ENCODE data around the gene GRK2.
"Not testable (repeated sequence)": the region's sequence is repeated elsewhere in the genome, so short reads cannot be mapped to it uniquely, and the experiment has no call there.

Gene GRK2

GRCh38 chr11:67312187-67313021 is 46.1 kb downstream of the GRK2 start:
- DNase-seq (ENCODE audit: low read depth), result no peak

GRCh38 chr11:67313125-67313890 is 47.0 kb downstream of the GRK2 start:
- DNase-seq (ENCODE audit: low read depth), result no peak

GRCh38 chr11:67314218-67314617 is 47.9 kb downstream of the GRK2 start:
- DNase-seq (ENCODE audit: low read depth), result no peak

GRCh38 chr11:67315325-67315909 is 49.1 kb downstream of the GRK2 start:
- DNase-seq (ENCODE audit: low read depth), result no peak

- no peak for DNase-seq (ENCODE audit: low read depth)
These were observed 50.6 kb downstream of the GRK2 start for GRCh38 chr11:67316882-67317204.

- DNase-seq (ENCODE audit: low read depth), result peak; percentile 57
These were observed 51.1 kb downstream of the GRK2 start for GRCh38 chr11:67317205-67317887.

- DNase-seq (ENCODE audit: low read depth), result no peak
These were observed 51.7 kb downstream of the GRK2 start for GRCh38 chr11:67317888-67318555.

GRCh38 chr11:67318876-67319275 is 52.6 kb downstream of the GRK2 start:
- DNase-seq (ENCODE audit: low read depth), result not testable (repeated sequence)

- no peak for DNase-seq (ENCODE audit: low read depth)
These were observed 53.7 kb downstream of the GRK2 start for GRCh38 chr11:67320011-67320410.

GRCh38 chr11:67320691-67321090 is 54.4 kb downstream of the GRK2 start:
- no peak for DNase-seq (ENCODE audit: low read depth)

- no peak for DNase-seq (ENCODE audit: low read depth)
These were observed 55.1 kb downstream of the GRK2 start for GRCh38 chr11:67321313-67321871.

- DNase-seq (ENCODE audit: low read depth), result no peak
These were observed 55.8 kb downstream of the GRK2 start for GRCh38 chr11:67322049-67322448.

- no peak for DNase-seq (ENCODE audit: low read depth)
These were observed 57.3 kb downstream of the GRK2 start for GRCh38 chr11:67323526-67323925.

GRCh38 chr11:67332081-67332691 is 65.9 kb downstream of the GRK2 start:
- no peak for DNase-seq (ENCODE audit: low read depth)
